SK-N-MC (cell line): ENCODE measurements around the gene PCP4L1.

Experiments
- DNase-seq: peaks from one replicate; pipeline ENCODE4 v3.0.0-alpha.2; 2011; ENCODE audit warnings: low read depth, low spot score
- H3K27ac ChIP-seq: fragments of 200-600 bp; sonication (generic); 2 replicates; pipeline ENCODE4 v1.5.1; 2016; ENCODE audit warnings: mixed run types
- H3K36me3 ChIP-seq: fragments of 200-600 bp; sonication (generic); 2 replicates; pipeline ENCODE4 v1.6.1; 2017; ENCODE audit warnings: antibody characterized with exemption, low read length, mixed read lengths; ENCODE audit not compliant: insufficient read depth
- H3K4me3 ChIP-seq: fragments of 200-600 bp; sonication (generic); 2 replicates; pipeline ENCODE4 v1.5.1; 2016
- H3K9ac ChIP-seq: fragments of 200-600 bp; sonication (generic); 2 replicates; pipeline ENCODE4 v1.8.0; 2017; ENCODE audit warnings: mixed run types, mixed read lengths; ENCODE audit not compliant: insufficient read length
- H3K9me3 ChIP-seq: fragments of 200-600 bp; sonication (generic); 2 replicates; pipeline ENCODE4 v1.6.1; 2017; ENCODE audit warnings: low read depth, mild to moderate bottlenecking, antibody characterized with exemption, low read length, moderate library complexity, mixed read lengths
- EZH2 ChIP-seq: fragments of 200-600 bp; sonication (generic); IDR thresholded peaks from one replicate; pipeline ENCODE4 v1.6.1; 2017; ENCODE audit warnings: antibody characterized with exemption
- FOXP2 ChIP-seq: optimal IDR thresholded peaks from 2 replicates; pipeline ENCODE3; 2011; ENCODE audit warnings: mild to moderate bottlenecking, moderate library complexity; ENCODE audit not compliant: insufficient read depth; ENCODE audit errors: extremely low read length, control extremely low read depth
- POLR2AphosphoS5 ChIP-seq: IDR thresholded peaks from 2 replicates; pipeline ENCODE4 v1.6.1; 2012; ENCODE audit warnings: mild to moderate bottlenecking, low read depth, low read length, borderline replicate concordance

PCP4L1 gene

GRCh38 chr1:161304927-161305866 lies 46.7 kb downstream of the PCP4L1 start:
- Histone ChIP-seq H3K27ac (no peak overlapping the region), H3K9ac (no peak overlapping the region), H3K36me3 (no peaks in the 10 kb centered on the region), H3K9me3 (no peaks in the 10 kb centered on the region), H3K4me3 (no peak overlapping the region; the same call in 1 of the 2 replicates)
- no peak for DNase-seq
- no peak for TF ChIP-seq FOXP2
- no peak for TF ChIP-seq POLR2AphosphoS5
- TF ChIP-seq EZH2: no peak

- no peak overlapping the region for H3K27ac ChIP-seq
- no peak for DNase-seq
- H3K9me3 ChIP-seq: no peaks in the 10 kb centered on the region
- TF ChIP-seq FOXP2 (no peak), EZH2 (no peak), POLR2AphosphoS5 (no peak)
- peak overlapping the region; percentile 34; the same call in 1 of the 2 replicates for H3K4me3 ChIP-seq
- H3K36me3 ChIP-seq: no peaks in the 10 kb centered on the region
- H3K9ac ChIP-seq: no peak overlapping the region
These were observed 47.4 kb downstream of the PCP4L1 start for GRCh38 chr1:161305867-161306519.

DNA sequence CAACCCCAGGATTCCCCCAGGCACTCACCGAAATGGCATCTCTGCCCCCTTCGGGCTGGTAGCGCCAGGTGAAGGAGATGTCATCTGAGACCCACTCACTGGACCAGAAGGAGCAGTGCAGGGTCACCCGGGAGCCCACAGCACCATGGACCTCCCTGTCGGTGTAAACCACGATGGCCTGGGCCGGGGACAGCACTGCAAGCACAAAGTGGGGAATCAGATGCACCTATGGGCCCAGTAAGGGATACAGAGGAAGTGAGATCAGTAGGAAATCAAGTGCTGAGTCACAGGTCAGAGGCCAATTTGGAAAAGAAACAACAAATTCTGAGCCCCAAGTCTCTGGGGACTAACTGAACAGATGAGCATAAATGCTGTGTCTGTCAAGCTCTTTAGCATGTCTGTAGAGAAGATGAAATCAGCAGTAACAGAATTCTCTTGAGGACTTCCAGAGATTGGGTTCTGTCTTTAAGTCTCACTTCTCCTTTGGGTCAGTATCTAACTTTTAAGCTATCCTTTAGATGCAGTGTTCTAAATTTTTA lies 48.8 kb downstream of the PCP4L1 start:
- Histone ChIP-seq H3K4me3 (no peak overlapping the region), H3K36me3 (no peaks in the 10 kb centered on the region), H3K27ac (no peak overlapping the region), H3K9me3 (no peaks in the 10 kb centered on the region), H3K9ac (no peak overlapping the region)
- no peak for TF ChIP-seq FOXP2
- DNase-seq: no peak

DNA sequence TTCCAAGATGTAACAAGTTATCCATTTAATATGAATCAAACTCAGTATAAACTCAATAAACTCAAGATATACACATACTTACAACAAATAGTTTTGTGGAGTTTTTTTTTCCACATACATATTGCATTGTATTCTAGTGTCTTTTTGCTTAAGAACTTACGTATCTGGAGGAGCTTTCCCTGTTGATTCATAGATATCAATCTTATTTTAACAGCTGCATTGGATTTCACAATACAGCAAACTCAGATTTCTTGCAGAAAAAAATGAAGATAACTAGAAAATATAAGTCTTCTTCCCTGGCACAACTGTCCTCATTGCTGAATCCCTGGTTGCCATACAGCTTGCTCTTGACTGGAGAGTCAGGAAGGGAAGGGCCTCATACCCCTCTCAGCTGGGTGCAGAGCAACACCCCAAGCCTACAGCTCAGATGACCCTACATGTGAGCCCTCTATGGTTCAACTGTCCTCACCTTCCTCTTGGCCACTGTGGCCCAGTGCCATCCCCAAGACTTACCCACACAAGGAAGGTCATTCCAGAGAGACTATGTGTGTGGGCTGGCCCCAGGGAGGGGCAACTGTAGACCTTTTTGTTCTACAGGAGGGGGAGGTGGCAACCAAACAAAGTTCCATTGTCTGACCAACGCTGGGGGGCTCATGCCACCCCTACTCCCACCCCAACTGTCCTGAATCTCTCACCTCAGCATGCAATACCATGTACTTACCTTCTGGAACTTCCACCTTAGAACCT lies 49.5 kb downstream of the PCP4L1 start:
- Histone ChIP-seq H3K9ac (no peak overlapping the region), H3K36me3 (no peaks in the 10 kb centered on the region), H3K4me3 (no peak overlapping the region), H3K27ac (no peak overlapping the region), H3K9me3 (no peaks in the 10 kb centered on the region)
- DNase-seq: no peak
- TF ChIP-seq POLR2AphosphoS5 (no peak), EZH2 (no peak), FOXP2 (no peak)

DNA sequence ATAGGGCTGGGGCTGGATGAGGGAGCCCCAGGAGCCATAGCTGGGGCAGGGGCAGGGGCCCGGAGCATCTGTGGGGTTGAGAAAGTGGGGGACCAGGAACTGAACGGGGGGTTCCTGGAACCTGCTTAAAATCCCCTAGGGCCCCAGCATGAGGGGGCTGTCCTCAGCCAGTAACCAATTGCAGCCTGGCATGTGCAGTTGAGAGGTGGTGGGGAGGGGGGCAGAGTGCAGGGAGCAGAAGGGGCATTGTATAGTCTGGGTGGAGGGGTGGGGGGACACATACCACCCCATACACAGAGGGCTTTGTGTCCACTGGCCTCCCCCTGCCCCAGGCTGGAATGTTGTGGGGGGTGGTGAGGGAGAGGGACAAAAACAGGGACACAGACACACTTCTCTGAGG lies 51.3 kb downstream of the PCP4L1 start, which contains the start of gene MPZ:
MPZ (minus strand) TSS at position 101 of the 400 bp plus-strand sequence; CDS start at position 38, 63 bp downstream.
- Histone ChIP-seq H3K9me3 (no peaks in the 10 kb centered on the region), H3K9ac (no peak within 1 kb of the TSS), H3K36me3 (no peaks in the 10 kb centered on the region), H3K4me3 (no peak within 1 kb of the TSS), H3K27ac (no peak within 1 kb of the TSS)
- no peak for DNase-seq
- TF ChIP-seq EZH2: no peak
- TF ChIP-seq FOXP2: no peak

DNA sequence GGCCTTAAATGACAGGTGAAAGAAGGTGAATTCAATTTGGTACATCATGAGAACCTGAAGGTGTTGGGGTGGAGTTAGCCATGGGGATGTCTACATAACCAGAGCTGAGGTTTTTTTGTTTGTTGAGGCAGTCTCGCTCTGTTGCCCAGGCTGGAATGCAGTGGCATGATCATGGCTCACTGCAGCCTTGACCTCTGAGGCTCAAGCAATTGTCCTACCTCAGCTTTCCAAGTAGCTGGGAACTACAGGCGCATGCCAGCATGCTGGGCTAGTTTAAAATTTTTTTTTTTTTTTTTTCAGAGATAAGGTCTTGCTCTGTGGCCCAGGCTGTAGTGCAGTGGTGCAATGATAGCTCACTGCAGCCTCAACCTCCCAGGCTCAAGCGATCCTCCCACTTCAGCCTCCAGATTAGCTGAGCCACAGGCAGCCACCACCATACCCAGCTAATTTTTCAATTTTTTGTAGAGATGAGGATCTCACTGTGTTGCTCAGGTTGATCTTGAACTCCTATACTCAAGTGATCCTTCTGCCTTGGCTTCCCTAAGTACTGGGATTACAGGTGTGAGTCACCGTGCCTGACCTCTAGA lies 53.1 kb downstream of the PCP4L1 start:
- Histone ChIP-seq H3K9ac (no peak overlapping the region), H3K9me3 (no peaks in the 10 kb centered on the region), H3K4me3 (no peak overlapping the region), H3K36me3 (no peaks in the 10 kb centered on the region), H3K27ac (no peak overlapping the region)
- DNase-seq: no peak
- TF ChIP-seq POLR2AphosphoS5 (no peak), FOXP2 (no peak), EZH2 (no peak)

- no peak for DNase-seq
- Histone ChIP-seq H3K27ac (peak overlapping the region; percentile 88), H3K9ac (peak overlapping the region; percentile 98), H3K4me3 (peak overlapping the region; percentile 95), H3K36me3 (no peaks in the 10 kb centered on the region), H3K9me3 (no peaks in the 10 kb centered on the region)
- TF ChIP-seq POLR2AphosphoS5: no peak
- TF ChIP-seq FOXP2: no peak
- TF ChIP-seq EZH2: no peak
These were observed 55.1 kb downstream of the PCP4L1 start for GRCh38 chr1:161313554-161314200.
